Lower lobe of right lung (tissue), 2 donors: ENCODE results near the gene PPIB. TPM values are rescaled to one million over a fixed set of nuclear protein-coding genes. Genes with fewer than 3 reads are reported as not detected.

Experiments used
- ATAC-seq, 2 donors: fragments of 200-7000 bp; cut with Tn5 transposase; one replicate each; pipeline ENCODE4 v1.9.1; 2020 to 2022; ENCODE audit warnings: mild to moderate bottlenecking in 2 of 2, moderate library complexity in 2 of 2
- DNase-seq: peaks from one replicate; pipeline ENCODE4 v3.0.0-alpha.2; 2020
- H3K27ac ChIP-seq: fragments of 200-600 bp; one replicate; pipeline ENCODE4 v1.8.0; 2022
- H3K27me3 ChIP-seq: fragments of 200-600 bp; one replicate; pipeline ENCODE4 v1.8.0; 2022; ENCODE audit warnings: low read depth
- H3K36me3 ChIP-seq: fragments of 200-600 bp; one replicate; pipeline ENCODE4 v1.8.0; 2022; ENCODE audit warnings: mild to moderate bottlenecking
- H3K4me1 ChIP-seq: fragments of 200-600 bp; one replicate; pipeline ENCODE4 v1.8.0; 2022
- H3K4me3 ChIP-seq: fragments of 200-600 bp; one replicate; pipeline ENCODE4 v1.8.0; 2022; ENCODE audit warnings: mild to moderate bottlenecking
- H3K9me3 ChIP-seq: fragments of 200-600 bp; one replicate; pipeline ENCODE4 v1.8.0; 2022
- intact Hi-C: fragments of 100-400 bp; cut with DNase I; formaldehyde crosslinking; loops from one replicate; pipeline ENCODE4 v1.11.0; 2022
- total RNA-seq: library from RNA; stranded (reverse); fragmentation: NEBNext Ultra II Directional; extraction: Animal tissue kit (Norgen Biotek cat#: 25700); gene quantifications from one replicate; pipeline ENCODE4 v1.2.1, GENCODE V29; 2021
- TF ChIP-seq, protein P1 (sequence below): fragments of 200-600 bp; IDR thresholded peaks from one replicate; pipeline ENCODE4 v1.8.0; 2022; ENCODE audit warnings: antibody characterized with exemption, mild to moderate bottlenecking
- donor health status: DM: no; HTN: yes; CAD: no; lungs with severe emphysema.

Gene PPIB
- total RNA-seq, 1 donor from 2014 or later = 323 TPM

DNA sequence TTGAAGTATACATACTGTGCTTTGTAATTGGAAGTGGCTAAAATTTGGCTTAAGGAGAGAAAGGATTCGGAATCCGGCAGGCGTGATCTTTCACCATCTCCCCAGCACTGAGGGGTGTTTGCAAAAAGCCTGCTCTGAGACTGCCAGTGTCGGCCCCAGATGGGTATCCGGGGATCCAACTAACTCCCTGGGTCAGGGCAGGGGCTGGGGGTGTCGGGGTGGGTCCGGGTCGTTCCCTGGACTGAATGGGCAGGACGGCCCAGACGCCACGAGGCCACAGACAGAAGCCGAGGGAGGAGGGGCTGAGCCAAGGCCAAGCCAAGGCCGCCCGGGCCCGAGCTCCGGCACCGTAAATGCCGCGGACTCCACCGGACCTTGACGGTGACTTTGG, 349 bp downstream of the PPIB start:
- Histone ChIP-seq H3K4me1 (peaks cover 51% of the 10 kb centered on the region), H3K4me3 (peak overlapping the region; percentile 95)
- TF ChIP-seq, protein P1, sequence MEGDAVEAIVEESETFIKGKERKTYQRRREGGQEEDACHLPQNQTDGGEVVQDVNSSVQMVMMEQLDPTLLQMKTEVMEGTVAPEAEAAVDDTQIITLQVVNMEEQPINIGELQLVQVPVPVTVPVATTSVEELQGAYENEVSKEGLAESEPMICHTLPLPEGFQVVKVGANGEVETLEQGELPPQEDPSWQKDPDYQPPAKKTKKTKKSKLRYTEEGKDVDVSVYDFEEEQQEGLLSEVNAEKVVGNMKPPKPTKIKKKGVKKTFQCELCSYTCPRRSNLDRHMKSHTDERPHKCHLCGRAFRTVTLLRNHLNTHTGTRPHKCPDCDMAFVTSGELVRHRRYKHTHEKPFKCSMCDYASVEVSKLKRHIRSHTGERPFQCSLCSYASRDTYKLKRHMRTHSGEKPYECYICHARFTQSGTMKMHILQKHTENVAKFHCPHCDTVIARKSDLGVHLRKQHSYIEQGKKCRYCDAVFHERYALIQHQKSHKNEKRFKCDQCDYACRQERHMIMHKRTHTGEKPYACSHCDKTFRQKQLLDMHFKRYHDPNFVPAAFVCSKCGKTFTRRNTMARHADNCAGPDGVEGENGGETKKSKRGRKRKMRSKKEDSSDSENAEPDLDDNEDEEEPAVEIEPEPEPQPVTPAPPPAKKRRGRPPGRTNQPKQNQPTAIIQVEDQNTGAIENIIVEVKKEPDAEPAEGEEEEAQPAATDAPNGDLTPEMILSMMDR = no peak

DNA sequence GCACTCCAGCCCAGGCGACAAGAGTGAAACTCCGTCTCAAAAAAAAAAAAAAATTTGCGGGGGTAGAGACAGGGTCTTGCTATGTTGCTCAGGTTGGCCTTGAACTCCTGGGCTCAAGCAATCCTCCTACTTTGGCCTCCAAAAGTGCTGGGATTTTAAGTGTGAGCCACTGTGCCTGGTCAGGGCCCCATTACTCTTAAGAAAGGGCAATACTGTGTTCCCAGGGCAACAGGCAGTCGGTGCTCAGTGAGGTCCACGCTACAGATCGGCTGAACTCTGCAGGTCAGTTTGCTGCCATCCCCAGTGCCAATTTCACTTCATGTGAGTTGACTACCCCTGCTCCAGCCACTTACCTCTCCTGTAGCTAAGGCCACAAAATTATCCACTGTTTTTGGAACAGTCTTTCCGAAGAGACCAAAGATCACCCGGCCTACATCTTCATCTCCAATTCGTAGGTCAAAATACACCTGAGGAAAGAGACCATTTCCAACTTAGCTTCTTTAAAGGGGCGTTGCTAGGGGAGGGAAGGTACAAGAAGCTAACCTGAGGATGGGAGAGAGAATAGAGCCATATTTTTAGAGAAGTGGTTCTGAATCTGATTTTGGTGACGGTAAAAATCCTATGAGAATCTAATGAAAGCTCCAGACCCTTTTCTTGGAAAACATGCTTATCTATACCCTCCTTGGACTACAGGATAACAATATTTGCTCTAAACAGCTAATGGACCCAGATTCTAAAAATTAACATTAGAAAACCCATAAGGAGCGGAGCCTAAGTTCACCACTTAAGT, 939 bp downstream of the PPIB start:
- intact Hi-C loops = no loop called here
- DNase-seq (no peak), ATAC-seq (no peak)
- Histone ChIP-seq H3K9me3 (no peaks in the 10 kb centered on the region), H3K27me3 (no peaks in the 10 kb centered on the region), H3K27ac (peak overlapping the region; percentile 88), H3K4me1 (peaks cover 51% of the 10 kb centered on the region), H3K4me3 (peak overlapping the region; percentile 95), H3K36me3 (peaks cover 48% of the 10 kb centered on the region)
- TF ChIP-seq, protein P1 = no peak

More for the DNA sequence above, 349 bp downstream of the PPIB start:
- intact Hi-C loops = no loop called here
- Histone ChIP-seq H3K9me3 (no peaks in the 10 kb centered on the region), H3K27me3 (no peaks in the 10 kb centered on the region), H3K27ac (peak overlapping the region; percentile 88), H3K36me3 (peaks cover 42% of the 10 kb centered on the region)
- ATAC-seq (peak; percentile 56 to 62), DNase-seq (no peak)

- Histone ChIP-seq H3K4me1 (peaks cover 47% of the 10 kb centered on the region), H3K36me3 (peaks cover 77% of the 10 kb centered on the region), H3K27ac (no peak overlapping the region), H3K4me3 (no peak overlapping the region), H3K9me3 (no peaks in the 10 kb centered on the region), H3K27me3 (no peaks in the 10 kb centered on the region)
- intact Hi-C loops = no loop called here
- TF ChIP-seq, protein P1 = no peak
- no peak for DNase-seq
- no peak for ATAC-seq
Measured at GRCh38 chr15:64158363-64159134, 4.3 kb downstream of the PPIB start.

GRCh38 chr15:64157599-64158125, 5.2 kb downstream of the PPIB start:
- no peak for DNase-seq
- intact Hi-C loops = no loop called here
- Histone ChIP-seq H3K36me3 (peaks cover 77% of the 10 kb centered on the region), H3K27me3 (peaks cover 5% of the 10 kb centered on the region), H3K9me3 (no peaks in the 10 kb centered on the region), H3K4me1 (peaks cover 55% of the 10 kb centered on the region), H3K27ac (no peak overlapping the region), H3K4me3 (no peak overlapping the region)
- ATAC-seq = no peak
- TF ChIP-seq, protein P1 = no peak

GRCh38 chr15:64156652-64157331, 6.0 kb downstream of the PPIB start:
- Histone ChIP-seq H3K9me3 (no peaks in the 10 kb centered on the region), H3K36me3 (peaks cover 77% of the 10 kb centered on the region), H3K27me3 (peaks cover 14% of the 10 kb centered on the region), H3K27ac (no peak overlapping the region), H3K4me1 (peaks cover 58% of the 10 kb centered on the region), H3K4me3 (no peak overlapping the region)
- intact Hi-C loops = no loop called here
- ATAC-seq (no peak), DNase-seq (no peak)
- TF ChIP-seq, protein P1 = no peak
